Smooth muscle cell (in vitro differentiated cells): Measurements from ENCODE around the gene CENPX. TPM values are rescaled to one million over a fixed set of nuclear protein-coding genes. Genes with fewer than 3 reads are reported as not detected.

ENCODE experiments used
- DNase-seq: peaks from one replicate; lab custom pipeline; 2025; ENCODE audit not compliant: unreplicated experiment; lab: John Stamatoyannopoulos, UW
- H2AFZ ChIP-seq: fragments of 200-600 bp; sonication (generic); 2 replicates; pipeline ENCODE4 v1.6.0; 2016; ENCODE audit warnings: antibody characterized with exemption, low read depth, mild to moderate bottlenecking
- H3F3A ChIP-seq: fragments of 200-600 bp; sonication (generic); 2 replicates; pipeline ENCODE4 v1.6.0; 2017; ENCODE audit warnings: antibody characterized with exemption, low read depth
- H3K27ac ChIP-seq: fragments of 200-600 bp; sonication (generic); 2 replicates; pipeline ENCODE4 v1.5.1; 2016; ENCODE audit warnings: low read depth, mild to moderate bottlenecking
- H3K27me3 ChIP-seq: fragments of 200-600 bp; sonication (generic); 2 replicates; pipeline ENCODE4 v1.6.1; 2016; ENCODE audit warnings: low read depth, mild to moderate bottlenecking
- H3K36me3 ChIP-seq: fragments of 200-600 bp; sonication (generic); 2 replicates; pipeline ENCODE4 v1.5.1; 2016; ENCODE audit warnings: low read depth
- H3K4me1 ChIP-seq: fragments of 200-600 bp; sonication (generic); 2 replicates; pipeline ENCODE4 v1.5.1; 2016; ENCODE audit warnings: low read depth
- H3K4me2 ChIP-seq: fragments of 200-600 bp; sonication (generic); 2 replicates; pipeline ENCODE4 v1.6.0; 2016; ENCODE audit warnings: mild to moderate bottlenecking
- H3K4me3 ChIP-seq: fragments of 200-600 bp; sonication (generic); 2 replicates; pipeline ENCODE4 v1.5.1; 2016; ENCODE audit warnings: mild to moderate bottlenecking
- H3K79me2 ChIP-seq: fragments of 200-600 bp; sonication (generic); 2 replicates; pipeline ENCODE4 v1.6.0; 2016; ENCODE audit warnings: low read depth, mild to moderate bottlenecking
- H3K9ac ChIP-seq: fragments of 200-600 bp; sonication (generic); 2 replicates; pipeline ENCODE4 v1.6.0; 2016; ENCODE audit warnings: low read depth
- H3K9me3 ChIP-seq: fragments of 200-600 bp; sonication (generic); replicated peaks from 2 replicates; pipeline ENCODE4 v1.5.1; 2016; ENCODE audit warnings: low read depth
- H4K20me1 ChIP-seq: fragments of 200-600 bp; sonication (generic); 2 replicates; pipeline ENCODE4 v1.6.0; 2016; ENCODE audit warnings: low read depth
- WGBS: methylation state at CpG from one replicate; pipeline ENCODE4 v1.1.7; 2016; ENCODE audit warnings: low lambda C conversion rate; 5-methylcytosine and 5-hydroxymethylcytosine counted together
- polyA plus RNA-seq: library from polyadenylated mRNA; unstranded; fragments of >200 nt; fragmentation: Nextera tagmentation; extraction: Ambion mirVana; gene quantifications from 2 replicates; pipeline ENCODE4 v1.2.1, GENCODE V29; 2016
- total RNA-seq: library from RNA; depleted of rRNA; stranded (reverse); fragments of >200 nt; gene quantifications from 2 replicates; pipeline ENCODE4 v1.2.3, GENCODE V29; 2014
- TF ChIP-seq, protein P1 (sequence below): fragments of 200-600 bp; sonication (generic); IDR thresholded peaks from 2 replicates; pipeline ENCODE4 v1.5.1; 2017; ENCODE audit warnings: borderline replicate concordance, mild to moderate bottlenecking, antibody characterized with exemption; ENCODE audit not compliant: insufficient read depth, poor library complexity, severe bottlenecking

CENPX gene
- total and polyA plus RNA-seq, 2 experiments from 2014 or later: 44.6 to 57.5 TPM

DNA sequence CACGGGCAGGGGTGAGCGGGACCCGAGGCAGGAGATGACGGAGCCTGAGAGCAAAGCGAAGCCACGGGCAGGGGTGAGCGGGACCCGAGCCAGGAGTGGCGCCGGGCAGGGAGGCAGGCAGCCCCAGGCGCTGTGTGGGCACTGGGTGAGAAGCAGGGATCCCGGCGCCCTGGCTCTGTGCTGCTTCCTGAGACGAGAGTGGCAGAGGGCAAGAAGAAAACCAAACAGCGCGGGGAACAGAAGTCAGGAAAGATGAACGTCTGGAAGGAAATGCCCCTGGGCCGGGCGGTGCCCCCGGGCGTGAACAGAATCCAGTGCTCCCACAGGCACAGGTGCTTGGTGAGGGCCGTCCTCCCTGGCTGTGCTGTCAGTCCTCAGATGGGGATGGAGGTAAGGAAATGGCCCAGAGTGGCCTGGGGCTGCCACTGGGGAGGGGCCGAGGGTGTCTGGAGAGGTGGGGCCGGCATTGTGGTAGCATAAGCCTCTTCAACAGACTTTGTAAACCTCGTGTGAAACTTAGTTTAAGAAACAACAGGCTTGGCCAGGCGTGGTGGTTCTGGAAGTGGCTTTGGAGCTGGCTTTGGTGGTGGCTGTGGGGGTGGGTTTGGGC, 35.4 kb downstream of the CENPX start:
- TF ChIP-seq, protein P1, sequence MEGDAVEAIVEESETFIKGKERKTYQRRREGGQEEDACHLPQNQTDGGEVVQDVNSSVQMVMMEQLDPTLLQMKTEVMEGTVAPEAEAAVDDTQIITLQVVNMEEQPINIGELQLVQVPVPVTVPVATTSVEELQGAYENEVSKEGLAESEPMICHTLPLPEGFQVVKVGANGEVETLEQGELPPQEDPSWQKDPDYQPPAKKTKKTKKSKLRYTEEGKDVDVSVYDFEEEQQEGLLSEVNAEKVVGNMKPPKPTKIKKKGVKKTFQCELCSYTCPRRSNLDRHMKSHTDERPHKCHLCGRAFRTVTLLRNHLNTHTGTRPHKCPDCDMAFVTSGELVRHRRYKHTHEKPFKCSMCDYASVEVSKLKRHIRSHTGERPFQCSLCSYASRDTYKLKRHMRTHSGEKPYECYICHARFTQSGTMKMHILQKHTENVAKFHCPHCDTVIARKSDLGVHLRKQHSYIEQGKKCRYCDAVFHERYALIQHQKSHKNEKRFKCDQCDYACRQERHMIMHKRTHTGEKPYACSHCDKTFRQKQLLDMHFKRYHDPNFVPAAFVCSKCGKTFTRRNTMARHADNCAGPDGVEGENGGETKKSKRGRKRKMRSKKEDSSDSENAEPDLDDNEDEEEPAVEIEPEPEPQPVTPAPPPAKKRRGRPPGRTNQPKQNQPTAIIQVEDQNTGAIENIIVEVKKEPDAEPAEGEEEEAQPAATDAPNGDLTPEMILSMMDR: no peak

DNA sequence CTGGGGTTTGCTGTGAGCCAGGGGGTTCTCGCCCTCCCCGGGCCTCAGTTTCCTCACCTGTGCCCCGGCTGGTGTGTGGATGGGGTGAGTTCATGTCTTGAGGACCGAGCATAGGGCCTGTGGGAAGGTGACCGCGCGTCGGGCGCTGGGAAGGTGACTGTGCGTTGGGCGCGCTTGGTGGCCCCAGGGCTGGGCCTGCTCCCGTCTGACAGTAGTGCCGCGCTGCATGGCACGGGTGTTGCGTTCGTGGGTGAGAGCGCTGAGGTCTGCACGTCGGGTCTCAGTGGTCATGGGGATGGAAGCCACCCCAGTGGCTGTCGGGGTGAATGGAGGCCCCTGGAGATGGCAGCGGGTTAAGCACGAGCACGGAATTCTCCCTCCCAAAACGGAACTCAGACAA, 36.1 kb downstream of the CENPX start:
- Histone ChIP-seq H2AFZ (no peak overlapping the region), H3K4me1 (peaks cover 2% of the 10 kb centered on the region), H3F3A (no peaks in the 10 kb centered on the region), H3K4me2 (no peak overlapping the region), H4K20me1 (peaks cover 22% of the 10 kb centered on the region), H3K27me3 (no peaks in the 10 kb centered on the region), H3K36me3 (no peaks in the 10 kb centered on the region), H3K4me3 (no peak overlapping the region), H3K27ac (no peak overlapping the region), H3K79me2 (peaks cover 3% of the 10 kb centered on the region), H3K9me3 (no peaks in the 10 kb centered on the region), H3K9ac (no peak overlapping the region)
- DNase-seq: no peak
- TF ChIP-seq, protein P1: no peak
- 97% methylated on average over 26 of the region's 26 CpGs for WGBS

More for the DNA sequence above, 35.4 kb downstream of the CENPX start:
- Histone ChIP-seq H3K4me1 (peaks cover 9% of the 10 kb centered on the region), H4K20me1 (peaks cover 20% of the 10 kb centered on the region), H3K4me3 (no peak overlapping the region), H3K27ac (no peak overlapping the region), H3K9me3 (no peaks in the 10 kb centered on the region), H2AFZ (no peak overlapping the region), H3K9ac (no peak overlapping the region), H3F3A (no peaks in the 10 kb centered on the region), H3K4me2 (no peak overlapping the region), H3K27me3 (no peaks in the 10 kb centered on the region), H3K79me2 (peaks cover 3% of the 10 kb centered on the region), H3K36me3 (no peaks in the 10 kb centered on the region)
- no peak for DNase-seq
- WGBS: 94% methylated on average over 26 of the region's 26 CpGs

DNA sequence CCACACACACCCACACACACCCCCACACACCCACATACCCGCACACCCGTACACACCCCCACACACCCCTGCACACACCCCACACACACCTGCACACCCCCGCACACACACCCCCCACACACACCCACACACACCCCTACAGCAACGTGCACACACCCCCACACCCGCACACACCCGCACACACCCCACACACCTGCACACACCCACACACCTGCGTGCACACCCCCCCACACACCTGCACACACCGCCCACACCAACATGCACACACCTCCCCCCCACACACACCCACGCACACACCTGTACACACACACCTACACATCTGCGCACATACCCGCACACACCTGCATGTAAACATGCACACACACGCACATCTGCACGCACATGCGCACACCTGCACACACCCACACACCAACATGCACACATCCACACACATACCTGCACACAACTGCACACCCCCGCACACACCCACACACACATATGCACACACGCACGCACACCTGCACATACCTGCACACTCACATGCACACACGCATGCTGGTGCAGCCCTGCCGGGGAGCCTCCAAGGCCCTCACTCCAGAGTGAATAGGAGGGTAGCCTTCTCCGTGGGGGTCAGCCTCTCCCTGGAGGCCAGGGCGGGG, 37.8 kb downstream of the CENPX start:
- Histone ChIP-seq H3K36me3 (no peaks in the 10 kb centered on the region), H4K20me1 (peaks cover 18% of the 10 kb centered on the region), H3K27ac (no peak overlapping the region), H3K4me3 (no peak overlapping the region), H3K27me3 (no peaks in the 10 kb centered on the region), H3K9ac (no peak overlapping the region), H3K4me2 (no peak overlapping the region), H3K4me1 (no peaks in the 10 kb centered on the region), H2AFZ (no peak overlapping the region), H3K9me3 (no peaks in the 10 kb centered on the region), H3F3A (no peaks in the 10 kb centered on the region), H3K79me2 (peaks cover under 1% of the 10 kb centered on the region)
- 98% methylated on average over 12 of the region's 21 CpGs for WGBS
- TF ChIP-seq, protein P1: no peak
- no peak for DNase-seq
